ENCODE results near the gene KNL1. TPM values are rescaled to one million over a fixed set of nuclear protein-coding genes. Genes with fewer than 3 reads are reported as not detected.

The KNL1 gene
- total and polyA plus RNA-seq, 2 of the 8 experiments (the other 6 are each of a cell fraction or from before 2014, with no cell fraction given): 4.4 to 22.5 TPM

- TF ChIP-seq EP300 (IDR thresholded peaks at IDR 0.05; ENCODE audit: borderline replicate concordance in 1 of 2, low read depth in 2 of 2, low read length in 2 of 2) (no peak), SP2 (IDR thresholded peaks at IDR 0.05; ENCODE audit: low read length) (no peak)
Observed at GRCh38 chr15:40623361-40623760, 29.3 kb downstream of the KNL1 start (continued).

All from H1 (cell line).